HepG2 (cell line): ENCODE measurements around the gene TECRL.

Source experiments
- CTCF ChIP-seq: sonication (generic); formaldehyde crosslinking; IDR thresholded peaks from 2 replicates; pipeline ENCODE4 v1.5.0; 2020; ENCODE audit warnings: mild to moderate bottlenecking, missing genetic modification reagents, moderate library complexity
- NFKB2 ChIP-seq: sonication (generic); formaldehyde crosslinking; IDR thresholded peaks from 2 replicates; pipeline ENCODE4 v1.4.0; 2020; ENCODE audit warnings: missing genetic modification reagents, borderline replicate concordance
- NR2C2 ChIP-seq: sonication (generic); formaldehyde crosslinking; IDR thresholded peaks from 2 replicates; pipeline ENCODE4 v1.4.0; 2020; ENCODE audit warnings: missing genetic modification reagents, mild to moderate bottlenecking, moderate library complexity, borderline replicate concordance
- POLR2A ChIP-seq, 2 experiments: IDR thresholded peaks; 2 replicates each; pipeline ENCODE4 v1.6.1; 2011; ENCODE audit warnings: low read depth in 2 of 2, low read length in 2 of 2, mild to moderate bottlenecking in 1 of 2, moderate library complexity in 1 of 2; ENCODE audit not compliant: insufficient read depth in 1 of 2
- RARG ChIP-seq: sonication (generic); formaldehyde crosslinking; IDR thresholded peaks from 2 replicates; pipeline ENCODE4 v1.4.0; 2020; ENCODE audit warnings: low read depth, mild to moderate bottlenecking, missing genetic modification reagents
- ZFX ChIP-seq: sonication (generic); formaldehyde crosslinking; IDR thresholded peaks from 2 replicates; pipeline ENCODE4 v1.4.0; 2020; ENCODE audit warnings: mild to moderate bottlenecking, low read depth, missing genetic modification reagents, moderate library complexity
- ZNF263 ChIP-seq: sonication (generic); formaldehyde crosslinking; IDR thresholded peaks from 2 replicates; pipeline ENCODE4 v1.4.0; 2020; ENCODE audit warnings: missing genetic modification reagents
- ZNF337 ChIP-seq: sonication (generic); formaldehyde crosslinking; IDR thresholded peaks from 2 replicates; pipeline ENCODE4 v1.5.1; 2020; ENCODE audit warnings: missing genetic modification reagents, low read depth, mild to moderate bottlenecking, borderline replicate concordance
- ZNF556 ChIP-seq: sonication (generic); formaldehyde crosslinking; IDR thresholded peaks from 2 replicates; pipeline ENCODE4 v1.4.0; 2020; ENCODE audit warnings: mild to moderate bottlenecking, missing genetic modification reagents, borderline replicate concordance
- ZNF83 ChIP-seq: sonication (generic); formaldehyde crosslinking; IDR thresholded peaks from 2 replicates; pipeline ENCODE4 v1.4.0; 2020; ENCODE audit warnings: missing genetic modification reagents, mild to moderate bottlenecking, borderline replicate concordance

GRCh38 chr4:64402684-64403083 lies 6.6 kb downstream of the TECRL start:
- no peak for TF ChIP-seq NFKB2 (CRISPR knock-in tag)
- no peak for TF ChIP-seq ZNF83 (CRISPR knock-in tag)
- no peak for TF ChIP-seq RARG
- no peak for TF ChIP-seq CTCF (CRISPR knock-in tag)
- no peak for TF ChIP-seq ZNF556 (CRISPR knock-in tag)
- no peak for TF ChIP-seq ZNF337
- TF ChIP-seq NR2C2 (CRISPR knock-in tag): no peak
- TF ChIP-seq POLR2A (IDR thresholded peaks at IDR 0.05; ENCODE audit: insufficient read depth in 1 of 2, low read depth in 2 of 2, low read length in 2 of 2): no peak
- no peak for TF ChIP-seq ZFX (CRISPR knock-in tag)
- no peak for TF ChIP-seq ZNF263
